Bladder microvascular endothelial cell (primary cell): ENCODE measurements around the gene OASL. TPM values are rescaled to one million over a fixed set of nuclear protein-coding genes. Genes with fewer than 3 reads are reported as not detected.

Experiments
- total RNA-seq: library from RNA; depleted of rRNA; stranded (reverse); fragments of >200 nt; gene quantifications from 2 replicates; pipeline ENCODE4 v1.2.3, GENCODE V29; 2014

OASL gene
- 1.3 and 1.9 TPM in 2 replicates for total RNA-seq

GRCh38 chr12:121038861-121039668 lies at the start of gene OASL:
TSS of gene OASL (minus strand) at chr12:121039246. CDS start at chr12:121038971, 275 bp downstream.

GRCh38 chr12:121015825-121016766 lies 22.9 kb downstream of the OASL start, which contains the start of gene C12orf43:
TSS of gene C12orf43 (minus strand) at chr12:121016487. CDS start at chr12:121016474, 13 bp downstream.

GRCh38 chr12:120978296-120979219 lies 60.5 kb downstream of the OASL start, which contains the start of gene HNF1A:
TSS of gene HNF1A (plus strand) at chr12:120978543. CDS start at chr12:120978769, 226 bp downstream.

Other genes with a start within 250 kb of the OASL start
- 3.2 and 11.7 TPM in 2 replicates for gene SPPL3, start 134.9 kb downstream of the OASL start, total RNA-seq
- gene HNF1A, start 60.7 kb downstream of the OASL start, total RNA-seq = not detected in 2 replicates
- 18.3 and 24.5 TPM in 2 replicates for gene C12orf43, start 22.8 kb downstream of the OASL start, total RNA-seq
- 0.65 and 16.6 TPM in 2 replicates for gene P2RX7, start 93.6 kb upstream of the OASL start, total RNA-seq
- 30.3 and 301 TPM in 2 replicates for gene P2RX4, start 170.9 kb upstream of the OASL start, total RNA-seq